Astrocyte (in vitro differentiated cells and primary cell): ENCODE results near the gene SYT8. TPM values are rescaled to one million over a fixed set of nuclear protein-coding genes. Genes with fewer than 3 reads are reported as not detected.

Experiments
- DNase-seq: peaks from one replicate; pipeline ENCODE4 v3.0.0-alpha.2; 2010; ENCODE audit warnings: low read depth
- FAIRE-seq: peaks from 2 replicates; lab custom pipeline; 2011; peaks lifted over from hg19 to GRCh38; lab: Jason Lieb, UNC
- H2AFZ ChIP-seq: 2 replicates; pipeline ENCODE4 v1.6.0; 2012; ENCODE audit warnings: low read depth, low read length, inconsistent platforms
- H3K27ac ChIP-seq: 2 replicates; pipeline ENCODE4 v1.5.1; 2011; ENCODE audit warnings: low read depth, low read length, inconsistent platforms
- H3K27me3 ChIP-seq: 2 replicates; pipeline ENCODE4 v1.6.0; 2011; ENCODE audit warnings: low read length, inconsistent platforms; ENCODE audit not compliant: insufficient read depth
- H3K36me3 ChIP-seq: 2 replicates; pipeline ENCODE4 v1.5.1; 2011; ENCODE audit warnings: low read length, inconsistent platforms; ENCODE audit not compliant: insufficient read depth
- H3K4me1 ChIP-seq: 2 replicates; pipeline ENCODE4 v1.5.1; 2011; ENCODE audit warnings: low read length, inconsistent platforms; ENCODE audit not compliant: insufficient read depth
- H3K4me2 ChIP-seq: 2 replicates; pipeline ENCODE4 v1.6.0; 2012; ENCODE audit warnings: low read length, inconsistent platforms
- H3K4me3 ChIP-seq: 2 replicates; pipeline ENCODE4 v1.5.1; 2011; ENCODE audit warnings: low read depth, mild to moderate bottlenecking, low read length, inconsistent platforms; ENCODE audit not compliant: insufficient read depth
- H3K79me2 ChIP-seq: 2 replicates; pipeline ENCODE4 v1.6.0; 2012; ENCODE audit warnings: mild to moderate bottlenecking, low read length, inconsistent platforms; ENCODE audit not compliant: insufficient read depth
- H3K9ac ChIP-seq: 2 replicates; pipeline ENCODE4 v1.6.0; 2012; ENCODE audit warnings: mild to moderate bottlenecking, low read length, inconsistent platforms
- H3K9me3 ChIP-seq: 2 replicates; pipeline ENCODE4 v1.5.1; 2012; ENCODE audit warnings: low read depth, mild to moderate bottlenecking, low read length, inconsistent platforms; ENCODE audit not compliant: insufficient read depth
- H4K20me1 ChIP-seq: 2 replicates; pipeline ENCODE4 v1.6.0; 2012; ENCODE audit warnings: low read length, inconsistent platforms; ENCODE audit not compliant: insufficient read depth
- H3K27ac Mint-ChIP-seq: one replicate; pipeline ENCODE4 v1.8.0; 2021; ENCODE audit warnings: mild to moderate bottlenecking, mixed read lengths; ENCODE audit not compliant: unreplicated experiment
- H3K27me3 Mint-ChIP-seq: one replicate; pipeline ENCODE4 v1.8.0; 2021; ENCODE audit warnings: low read depth, mixed read lengths; ENCODE audit not compliant: unreplicated experiment
- H3K36me3 Mint-ChIP-seq: one replicate; pipeline ENCODE4 v1.8.0; 2021; ENCODE audit warnings: low read depth, mixed read lengths; ENCODE audit not compliant: unreplicated experiment
- H3K4me1 Mint-ChIP-seq: one replicate; pipeline ENCODE4 v1.8.0; 2021; ENCODE audit warnings: low read depth, mixed read lengths; ENCODE audit not compliant: unreplicated experiment
- H3K4me3 Mint-ChIP-seq: one replicate; pipeline ENCODE4 v1.8.0; 2021; ENCODE audit warnings: mild to moderate bottlenecking, moderate library complexity, mixed read lengths; ENCODE audit not compliant: unreplicated experiment
- H3K9me3 Mint-ChIP-seq: one replicate; pipeline ENCODE4 v1.8.0; 2021; ENCODE audit warnings: mild to moderate bottlenecking, mixed read lengths; ENCODE audit not compliant: unreplicated experiment
- CTCF ChIP-seq: IDR thresholded peaks from 2 replicates; pipeline ENCODE4 v1.5.1; 2011; ENCODE audit warnings: low read depth, mild to moderate bottlenecking, inconsistent platforms, low read length, moderate library complexity; ENCODE audit not compliant: insufficient read depth
- EZH2 ChIP-seq: IDR thresholded peaks from 2 replicates; pipeline ENCODE4 v1.6.1; 2012; ENCODE audit warnings: mild to moderate bottlenecking, low read length, inconsistent platforms; ENCODE audit not compliant: insufficient read depth
- total RNA-seq: library from RNA; stranded (reverse); gene quantifications from 2 replicates; pipeline ENCODE4 v1.2.1, GENCODE V29; 2021

The SYT8 gene
- total RNA-seq, 1 donor from 2014 or later = 0.36 TPM

DNA sequence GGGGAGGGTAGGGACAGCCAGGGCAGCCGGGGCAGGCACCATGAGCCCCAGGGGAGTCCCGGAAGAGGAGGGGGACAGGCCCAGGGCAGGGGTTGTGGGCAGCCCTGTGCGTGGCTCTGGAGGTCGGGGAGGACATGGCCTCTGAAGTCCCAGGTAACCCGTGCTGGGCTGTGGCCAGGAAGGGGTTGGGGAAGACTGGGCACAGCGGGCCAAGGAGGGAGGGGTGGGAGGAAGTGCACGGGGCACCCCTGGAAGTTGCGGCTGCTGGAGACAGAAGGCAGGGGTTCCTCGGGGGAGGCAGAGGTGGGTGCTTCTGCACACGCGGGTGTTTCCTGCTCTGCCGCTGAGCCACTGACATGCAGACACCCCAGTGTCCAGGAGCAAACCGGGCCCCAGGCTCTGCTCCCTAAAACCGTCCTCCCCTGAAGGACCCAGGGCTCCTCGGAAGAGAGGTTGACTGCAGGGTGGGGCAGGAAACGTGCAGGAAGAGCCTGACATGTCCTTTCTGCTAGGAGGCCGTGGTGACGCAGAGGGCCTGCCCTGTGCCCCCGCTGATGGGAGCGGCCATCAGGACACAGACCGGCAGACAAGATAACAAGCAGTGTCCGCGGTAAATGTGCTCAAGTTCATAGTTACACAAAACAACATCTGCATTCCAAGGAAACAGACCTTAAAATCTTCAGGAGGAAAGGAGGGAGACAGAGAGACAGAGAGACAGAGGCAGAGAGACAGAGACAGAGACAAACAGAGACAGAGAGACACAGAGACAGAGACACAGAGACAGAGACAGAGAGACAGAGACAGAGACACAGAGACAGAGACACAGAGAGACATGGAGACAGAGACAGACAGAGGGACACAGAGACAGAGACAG is 9.7 kb downstream of the SYT8 start:
- Mint-ChIP-seq H3K4me1 (no peaks in the 10 kb centered on the region), H3K4me3 (no peak overlapping the region), H3K36me3 (no peaks in the 10 kb centered on the region), H3K27ac (no peak overlapping the region), H3K9me3 (no peaks in the 10 kb centered on the region), H3K27me3 (peaks cover 25% of the 10 kb centered on the region)
- no peak for FAIRE-seq
- no peak overlapping the region for H3K27ac ChIP-seq
- DNase-seq = no peak
- H3K4me2 ChIP-seq = no peak overlapping the region
- H2AFZ ChIP-seq = no peak overlapping the region
- H3K9me3 ChIP-seq = no peaks in the 10 kb centered on the region
- H3K4me1 ChIP-seq = peaks cover 3% of the 10 kb centered on the region
- H3K36me3 ChIP-seq = no peaks in the 10 kb centered on the region
- no peaks in the 10 kb centered on the region for H3K79me2 ChIP-seq
- no peak overlapping the region for H3K9ac ChIP-seq
- no peak for TF ChIP-seq CTCF
- no peak for TF ChIP-seq EZH2
- H3K27me3 ChIP-seq = peaks cover 6% of the 10 kb centered on the region
- no peak overlapping the region for H3K4me3 ChIP-seq
- H4K20me1 ChIP-seq = no peaks in the 10 kb centered on the region

DNA sequence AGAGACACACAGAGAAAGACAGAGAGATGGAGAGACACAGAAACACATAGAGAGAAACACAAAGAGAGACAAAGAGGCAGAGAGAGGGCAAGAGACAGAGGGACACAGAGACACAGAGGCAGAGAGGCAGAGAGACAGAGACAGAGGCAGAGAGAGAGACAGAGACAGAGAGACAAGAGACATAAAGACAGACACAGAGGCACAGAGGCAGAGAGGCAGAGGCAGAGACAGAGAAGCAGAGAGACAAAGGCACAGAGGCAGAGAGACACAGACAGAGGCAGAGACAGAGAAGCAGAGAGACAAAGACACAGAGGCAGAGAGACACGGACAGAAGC is 10.3 kb downstream of the SYT8 start:
- Mint-ChIP-seq H3K4me1 (no peaks in the 10 kb centered on the region), H3K36me3 (no peaks in the 10 kb centered on the region), H3K4me3 (no peak overlapping the region), H3K9me3 (no peaks in the 10 kb centered on the region), H3K27ac (no peak overlapping the region), H3K27me3 (peaks cover 27% of the 10 kb centered on the region)
- no peak overlapping the region for H2AFZ ChIP-seq
- no peak overlapping the region for H3K27ac ChIP-seq
- no peak for DNase-seq
- H3K9me3 ChIP-seq = no peaks in the 10 kb centered on the region
- H4K20me1 ChIP-seq = no peaks in the 10 kb centered on the region
- no peaks in the 10 kb centered on the region for H3K36me3 ChIP-seq
- H3K4me1 ChIP-seq = peaks cover 3% of the 10 kb centered on the region
- no peak overlapping the region for H3K4me2 ChIP-seq
- no peak overlapping the region for H3K4me3 ChIP-seq
- no peak overlapping the region for H3K9ac ChIP-seq
- no peaks in the 10 kb centered on the region for H3K79me2 ChIP-seq
- no peak for FAIRE-seq
- no peak for TF ChIP-seq EZH2
- TF ChIP-seq CTCF = no peak
- H3K27me3 ChIP-seq = peaks cover 6% of the 10 kb centered on the region
